Lower leg skin (tissue), 3 donors: Measurements from ENCODE around the gene CNTN3.

Experiments
- POLR2A ChIP-seq, 2 donors: fragments of 450-650 bp; IDR thresholded peaks; one replicate each; pipeline ENCODE4 v1.6.1; 2016 to 2017; ENCODE audit warnings: antibody characterized with exemption in 2 of 2, mild to moderate bottlenecking in 1 of 2, moderate library complexity in 1 of 2
- TF ChIP-seq, protein P1 (sequence below), 3 donors: fragments of 450-650 bp; IDR thresholded peaks; one replicate each; pipeline ENCODE4 v1.5.1; 2016; ENCODE audit warnings: antibody characterized with exemption in 3 of 3, mild to moderate bottlenecking in 3 of 3, moderate library complexity in 2 of 3

DNA sequence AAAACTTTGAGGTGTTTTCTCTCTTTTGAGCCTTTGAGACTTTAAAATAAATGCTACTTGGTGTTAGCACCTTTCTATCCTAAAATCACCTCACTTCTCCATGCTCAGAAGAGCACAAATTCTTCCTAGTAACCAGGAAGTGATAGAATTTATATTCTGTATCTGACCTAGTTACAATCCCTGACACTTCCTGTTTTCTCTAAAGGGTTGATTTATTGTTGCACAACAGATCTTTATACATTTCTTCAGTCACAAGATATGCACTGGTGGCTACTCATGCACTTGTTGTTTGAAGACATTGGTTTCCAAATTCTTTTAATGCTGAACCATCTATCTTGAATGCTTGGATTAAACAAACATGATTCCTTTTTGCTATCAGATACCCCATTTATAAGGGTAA lies 47.2 kb upstream of the CNTN3 start:
- TF ChIP-seq POLR2A (IDR thresholded peaks at IDR 0.05) = no peak
- TF ChIP-seq, protein P1, sequence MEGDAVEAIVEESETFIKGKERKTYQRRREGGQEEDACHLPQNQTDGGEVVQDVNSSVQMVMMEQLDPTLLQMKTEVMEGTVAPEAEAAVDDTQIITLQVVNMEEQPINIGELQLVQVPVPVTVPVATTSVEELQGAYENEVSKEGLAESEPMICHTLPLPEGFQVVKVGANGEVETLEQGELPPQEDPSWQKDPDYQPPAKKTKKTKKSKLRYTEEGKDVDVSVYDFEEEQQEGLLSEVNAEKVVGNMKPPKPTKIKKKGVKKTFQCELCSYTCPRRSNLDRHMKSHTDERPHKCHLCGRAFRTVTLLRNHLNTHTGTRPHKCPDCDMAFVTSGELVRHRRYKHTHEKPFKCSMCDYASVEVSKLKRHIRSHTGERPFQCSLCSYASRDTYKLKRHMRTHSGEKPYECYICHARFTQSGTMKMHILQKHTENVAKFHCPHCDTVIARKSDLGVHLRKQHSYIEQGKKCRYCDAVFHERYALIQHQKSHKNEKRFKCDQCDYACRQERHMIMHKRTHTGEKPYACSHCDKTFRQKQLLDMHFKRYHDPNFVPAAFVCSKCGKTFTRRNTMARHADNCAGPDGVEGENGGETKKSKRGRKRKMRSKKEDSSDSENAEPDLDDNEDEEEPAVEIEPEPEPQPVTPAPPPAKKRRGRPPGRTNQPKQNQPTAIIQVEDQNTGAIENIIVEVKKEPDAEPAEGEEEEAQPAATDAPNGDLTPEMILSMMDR (IDR thresholded peaks at IDR 0.05) = no peak
